Head of caudate nucleus (tissue), 42 donors: Measurements from ENCODE around the gene PRPF4.
"Not testable (repeated sequence)": the region's sequence is repeated elsewhere in the genome, so short reads cannot be mapped to it uniquely, and the experiment has no call there.

Experiments used
- DNase-seq, 42 donors: peaks; one replicate each; pipeline versions ENCODE4 v3.0.0 to v3.0.0-alpha.2; 2020 to 2021; ENCODE audit warnings: mixed read lengths in 7 of 42
- intact Hi-C: fragments of 100-400 bp; cut with DNase I; formaldehyde crosslinking; loops from one replicate; pipeline ENCODE4 v1.15.0; 2022

PRPF4 gene

DNA sequence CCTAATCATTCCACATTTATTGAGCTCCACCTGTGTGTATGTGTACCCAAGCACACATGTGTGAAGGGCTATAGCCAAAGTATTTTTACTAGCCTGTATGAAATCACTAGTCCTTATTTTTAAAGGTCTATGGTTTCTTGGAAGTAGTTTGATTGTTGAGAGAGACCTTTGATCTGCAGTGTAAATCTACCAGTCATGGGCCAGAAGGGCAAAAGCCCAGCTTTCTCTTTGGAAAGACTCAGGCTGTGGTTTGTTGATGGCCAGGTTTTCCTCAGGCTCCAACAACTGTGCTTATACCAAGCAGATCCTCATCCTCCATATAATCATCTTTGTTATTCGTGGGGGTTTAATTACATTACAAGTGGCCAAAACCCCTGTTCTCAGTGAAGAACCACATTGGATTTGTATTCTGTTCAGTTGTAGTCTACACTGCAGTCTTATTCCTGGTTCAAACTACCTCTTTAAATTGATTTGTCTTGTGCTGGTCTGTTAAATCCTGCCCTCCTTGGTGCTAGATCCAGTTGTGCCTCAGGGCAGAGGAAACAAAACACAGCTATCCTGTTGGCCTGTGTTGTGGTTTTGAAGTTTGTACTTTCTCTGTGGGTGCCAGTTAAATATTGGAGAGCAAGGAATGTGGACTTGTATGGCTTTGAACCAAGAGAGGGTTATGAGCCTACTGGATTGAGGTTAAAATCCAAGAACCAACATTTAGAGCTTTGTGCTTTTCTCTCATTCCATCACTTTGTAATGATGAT is 13.4 kb upstream of the PRPF4 start:
- DNase-seq, result no peak
- intact Hi-C loops, result no loop called here

DNA sequence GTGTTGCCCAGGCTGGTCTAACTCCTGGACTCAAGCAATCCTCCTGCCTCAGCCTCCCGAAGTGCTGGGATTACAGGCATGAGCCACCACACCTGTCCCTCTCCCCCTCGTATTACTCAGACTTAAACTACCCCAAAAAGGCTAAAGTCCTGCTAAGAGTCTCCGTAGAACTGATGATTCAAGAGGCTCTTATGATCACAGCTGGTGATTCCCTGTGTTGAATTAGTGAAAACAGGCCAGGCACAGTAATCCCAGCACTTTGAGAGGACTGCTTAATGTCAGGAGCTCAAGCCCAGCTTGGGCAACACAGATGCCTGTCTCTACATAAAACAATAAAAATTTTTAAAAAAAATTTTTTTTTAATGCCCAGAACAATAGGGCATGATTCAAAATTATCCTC is 9.3 kb upstream of the PRPF4 start:
- intact Hi-C loops, result no loop called here
- no peak for DNase-seq

GRCh38 chr9:113267911-113268566 is 7.4 kb upstream of the PRPF4 start:
- intact Hi-C loops, result no loop called here
- DNase-seq, result no peak

DNA sequence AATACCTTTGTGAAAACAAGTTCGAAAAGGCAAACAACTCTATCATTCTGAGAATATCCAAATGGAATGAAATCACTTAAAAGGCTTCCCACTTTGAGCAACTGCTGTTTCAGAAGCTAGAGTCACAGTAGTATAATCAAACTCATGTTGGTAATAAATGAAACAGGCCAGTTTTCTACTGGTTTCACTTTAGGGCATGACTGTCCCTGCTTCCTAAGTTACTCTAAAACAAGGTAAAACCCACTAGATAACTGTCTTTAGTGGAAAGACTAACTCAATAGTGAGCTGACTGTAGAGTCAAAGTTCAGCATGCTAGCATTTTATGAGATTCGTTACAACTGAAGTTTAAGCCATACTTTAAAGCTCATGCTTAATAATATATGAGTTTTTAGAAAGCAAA is 6.1 kb upstream of the PRPF4 start:
- DNase-seq, result no peak
- intact Hi-C loops, result no loop called here

GRCh38 chr9:113269871-113270270 is 5.6 kb upstream of the PRPF4 start:
- no peak for DNase-seq
- intact Hi-C loops, result loop anchor here (10.0 kb wide), 1 partner anchor 385 kb away; no protein-coding TSS in a partner anchor

DNA sequence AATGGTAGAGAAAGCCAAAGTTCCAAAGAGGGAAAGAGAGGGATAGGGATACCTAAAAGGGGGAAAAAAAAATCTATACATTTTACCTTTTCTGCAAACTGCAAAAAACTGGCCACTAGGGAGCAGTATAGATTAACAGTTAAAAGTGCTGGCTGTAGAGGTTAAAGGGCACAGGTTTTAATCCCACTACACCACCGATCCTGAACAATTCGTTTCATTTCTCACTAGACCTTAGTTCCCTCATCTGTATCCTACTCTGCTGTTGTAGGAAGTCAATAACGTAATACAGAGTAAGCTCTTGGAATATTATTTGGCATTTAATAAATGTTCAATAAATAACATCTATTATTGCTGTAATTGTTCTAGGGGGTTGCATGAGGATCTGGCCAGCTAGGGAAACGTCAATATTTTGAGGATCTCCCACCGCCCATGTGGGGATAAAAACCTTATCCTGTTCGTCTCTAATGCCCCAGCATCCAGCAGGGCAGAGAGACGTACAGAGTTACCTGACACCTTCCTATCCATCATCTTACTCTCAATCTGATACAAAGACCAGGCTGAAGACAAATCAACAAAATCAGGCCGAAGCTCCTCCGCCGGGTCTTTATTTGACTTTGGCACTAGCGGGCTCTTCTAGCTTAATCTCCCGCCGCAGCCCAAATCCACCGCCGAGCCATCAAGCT is 843 bp upstream of the PRPF4 start:
- DNase-seq, result peak in 12 of 42 donors; percentile 11 to 66 (median 38)
- intact Hi-C loops, result loop anchor here (2.0 to 10.0 kb wide), 3 partner anchors 54 to 380 kb away; partner anchors contain the start of genes ALAD, FKBP15 and SLC31A1

GRCh38 chr9:113278840-113279239 is 3.4 kb downstream of the PRPF4 start:
- intact Hi-C loops, result loop anchor here (5.0 to 10.0 kb wide), 2 partner anchors 123 to 376 kb away; partner anchors contain the start of gene ALAD
- DNase-seq, result no peak

DNA sequence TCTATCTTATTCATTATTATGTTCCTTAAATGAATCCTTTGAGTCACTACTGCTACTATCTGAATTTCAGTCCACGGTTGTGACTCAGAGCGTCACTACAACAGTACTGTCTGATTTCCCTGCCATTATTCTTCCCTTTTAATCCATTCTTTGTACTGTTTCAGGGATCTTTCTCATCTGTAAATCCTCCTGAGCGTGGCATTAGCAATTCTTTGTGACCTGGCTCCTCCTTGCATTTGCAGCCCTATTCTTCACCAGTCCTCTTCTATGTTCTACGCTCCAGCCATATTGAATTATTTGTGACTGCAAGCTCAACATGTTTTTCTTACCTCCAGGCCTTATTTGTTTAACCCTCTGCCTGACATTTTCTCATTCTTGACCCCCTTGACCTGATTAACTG is 5.9 kb downstream of the PRPF4 start:
- intact Hi-C loops, result no loop called here
- no peak for DNase-seq

- intact Hi-C loops, result no loop called here
- DNase-seq, result no peak
Observed at GRCh38 chr9:113289091-113289490, 13.6 kb downstream of the PRPF4 start.

GRCh38 chr9:113290052-113290607 is 14.7 kb downstream of the PRPF4 start:
- intact Hi-C loops, result no loop called here
- DNase-seq, result no peak

- intact Hi-C loops, result no loop called here
- DNase-seq, result no peak
Observed at GRCh38 chr9:113293285-113293878, 17.9 kb downstream of the PRPF4 start.

- peak in 1 of 42 donors; percentile 1 for DNase-seq
- intact Hi-C loops, result not testable (repeated sequence)
Observed at GRCh38 chr9:113296247-113296646, 20.8 kb downstream of the PRPF4 start.

GRCh38 chr9:113296796-113297558 is 21.5 kb downstream of the PRPF4 start:
- DNase-seq, result no peak
- intact Hi-C loops, result no loop called here

DNA sequence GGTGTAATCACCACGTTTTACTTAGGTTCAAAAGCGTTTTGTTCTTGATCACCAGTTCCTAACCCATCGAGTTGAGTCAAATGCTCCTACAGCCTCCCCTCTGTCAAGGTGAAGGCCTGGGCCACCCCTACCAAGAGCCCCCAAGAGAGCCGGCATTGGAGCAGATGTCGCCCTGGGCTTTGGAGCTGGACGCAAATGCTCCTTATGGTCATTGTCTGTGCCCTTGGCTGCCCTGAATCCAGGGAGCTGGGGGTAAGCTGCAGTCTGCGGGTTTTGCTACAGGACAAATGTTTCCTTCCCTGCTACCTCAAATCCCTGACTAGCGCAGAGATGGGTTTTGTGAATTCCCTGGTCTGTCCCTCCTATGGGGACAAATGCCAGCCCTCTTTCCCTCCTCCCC is 22.9 kb downstream of the PRPF4 start:
- no peak for DNase-seq
- intact Hi-C loops, result no loop called here

GRCh38 chr9:113298924-113299770 is 23.7 kb downstream of the PRPF4 start:
- DNase-seq, result no peak
- intact Hi-C loops, result no loop called here

GRCh38 chr9:113299800-113300292 is 24.4 kb downstream of the PRPF4 start:
- intact Hi-C loops, result no loop called here
- peak in 2 of 42 donors; percentile 7 to 19 for DNase-seq

DNA sequence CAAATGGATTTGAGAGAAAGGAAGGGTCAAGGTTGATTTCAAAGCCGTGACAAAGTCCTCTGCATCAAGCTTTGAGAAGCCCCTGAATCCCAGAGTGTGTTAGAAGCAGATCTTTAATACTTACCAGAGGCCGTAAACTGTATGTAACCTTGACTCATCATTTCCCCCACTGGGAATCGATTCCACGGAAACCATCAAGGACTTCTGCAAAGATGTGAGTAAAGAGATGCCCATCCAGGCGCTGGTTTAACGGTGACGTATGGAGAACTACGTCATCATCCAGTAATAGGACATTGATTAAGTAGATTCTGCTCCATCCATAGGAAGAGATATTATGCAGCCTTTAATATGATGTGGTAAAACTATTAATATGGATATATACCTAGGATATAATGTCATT is 26.1 kb downstream of the PRPF4 start:
- intact Hi-C loops, result no loop called here

More for the DNA sequence above, 26.1 kb downstream of the PRPF4 start:
- no peak for DNase-seq
